ENCODE results near the gene MLLT3. TPM values are rescaled to one million over a fixed set of nuclear protein-coding genes. Genes with fewer than 3 reads are reported as not detected.

Gene MLLT3
- total RNA-seq, 1 experiment from 2014 or later: 21.6 TPM

DNA sequence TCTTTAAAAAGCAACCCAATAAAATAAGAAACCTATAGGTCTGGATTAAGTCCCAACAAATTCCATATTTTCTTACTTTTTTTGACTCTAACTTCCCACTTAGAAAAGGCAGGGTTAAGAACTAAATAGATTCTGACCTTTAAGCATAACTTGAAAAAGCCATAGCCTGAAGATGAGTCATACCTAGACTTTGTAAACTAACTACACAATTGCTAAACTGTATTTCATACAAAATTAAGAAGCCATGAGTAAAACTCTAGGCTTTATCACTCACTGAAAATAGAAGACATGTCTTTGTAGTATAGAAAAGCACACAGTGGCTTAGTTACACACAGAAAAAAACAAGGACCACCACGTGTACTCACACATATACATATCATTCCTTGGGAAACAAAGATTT, 51.5 kb downstream of the MLLT3 start:
- ChIA-PET POLR2A (ENCODE audit: unreplicated experiment) (interaction anchor here (0.6 kb wide), 1 partner anchor 12 kb away, joined by 5 read pairs; no protein-coding TSS in a partner anchor), CTCF (interaction anchor here (0.7 kb wide), 1 partner anchor 27 kb away, joined by 4 read pairs; no protein-coding TSS in a partner anchor)
- H3K27ac ChIP-seq: peak overlapping the region; percentile 1; the same call in 1 of the 2 replicates
- peak overlapping the region; percentile 40 for H3K4me2 ChIP-seq
- intact Hi-C loops (cut with micrococcal nuclease; ENCODE audit: unreplicated experiment): no loop called here
- TF ChIP-seq EZH2 (IDR thresholded peaks at IDR 0.05; ENCODE audit: low read depth): no peak
- TF ChIP-seq, protein P1, sequence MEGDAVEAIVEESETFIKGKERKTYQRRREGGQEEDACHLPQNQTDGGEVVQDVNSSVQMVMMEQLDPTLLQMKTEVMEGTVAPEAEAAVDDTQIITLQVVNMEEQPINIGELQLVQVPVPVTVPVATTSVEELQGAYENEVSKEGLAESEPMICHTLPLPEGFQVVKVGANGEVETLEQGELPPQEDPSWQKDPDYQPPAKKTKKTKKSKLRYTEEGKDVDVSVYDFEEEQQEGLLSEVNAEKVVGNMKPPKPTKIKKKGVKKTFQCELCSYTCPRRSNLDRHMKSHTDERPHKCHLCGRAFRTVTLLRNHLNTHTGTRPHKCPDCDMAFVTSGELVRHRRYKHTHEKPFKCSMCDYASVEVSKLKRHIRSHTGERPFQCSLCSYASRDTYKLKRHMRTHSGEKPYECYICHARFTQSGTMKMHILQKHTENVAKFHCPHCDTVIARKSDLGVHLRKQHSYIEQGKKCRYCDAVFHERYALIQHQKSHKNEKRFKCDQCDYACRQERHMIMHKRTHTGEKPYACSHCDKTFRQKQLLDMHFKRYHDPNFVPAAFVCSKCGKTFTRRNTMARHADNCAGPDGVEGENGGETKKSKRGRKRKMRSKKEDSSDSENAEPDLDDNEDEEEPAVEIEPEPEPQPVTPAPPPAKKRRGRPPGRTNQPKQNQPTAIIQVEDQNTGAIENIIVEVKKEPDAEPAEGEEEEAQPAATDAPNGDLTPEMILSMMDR (conservative IDR thresholded peaks at IDR 0.05): no peak
- H3K9me3 ChIP-seq (ENCODE audit: insufficient read depth, low read depth): no peaks in the 10 kb centered on the region
- H3K4me3 ChIP-seq: no peak overlapping the region
- 0 out of 2 replicates have a peak, but pooled peaks cover 8% of the 10 kb centered on the region for H3K79me2 ChIP-seq (ENCODE audit: low read depth)
- H4K20me1 ChIP-seq (ENCODE audit: insufficient read depth): no peaks in the 10 kb centered on the region
- no peak overlapping the region for H2AFZ ChIP-seq
- no peaks in the 10 kb centered on the region for H3K9me2 ChIP-seq (ENCODE audit: insufficient read depth)
- peak in 1 of 2 experiments; percentile 55 for DNase-seq
- BruUV-seq (replicated peaks): no TSS peak
- H3K27me3 ChIP-seq (ENCODE audit: insufficient read depth, low read depth): no peaks in the 10 kb centered on the region
- no peaks in the 10 kb centered on the region for H3K36me3 ChIP-seq (ENCODE audit: low read depth)
- peaks cover 22% of the 10 kb centered on the region for H3K4me1 ChIP-seq (replicated peaks; ENCODE audit: insufficient read depth)
- H3F3A ChIP-seq (ENCODE audit: insufficient read depth, low read depth): no peaks in the 10 kb centered on the region

DNA sequence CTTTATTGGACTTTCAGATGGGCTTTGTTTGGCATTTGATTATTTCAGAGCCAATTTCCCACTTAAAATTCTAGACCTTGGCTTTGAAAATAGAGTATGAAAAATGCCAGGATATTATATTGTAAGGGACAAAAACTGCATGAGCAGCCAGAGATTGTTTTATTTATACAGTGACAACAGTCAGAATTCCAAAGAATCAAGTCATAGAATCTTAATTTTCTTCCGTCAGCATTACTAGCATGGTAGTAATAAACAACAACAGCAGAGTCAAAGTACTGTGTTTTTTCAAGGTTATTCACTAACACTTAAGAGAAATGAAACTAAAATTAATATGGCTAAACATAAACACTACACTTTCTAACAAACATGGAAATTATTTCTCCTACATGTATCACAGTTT, 52.2 kb downstream of the MLLT3 start:
- Histone ChIP-seq H3K4me1 (replicated peaks; ENCODE audit: insufficient read depth) (peaks cover 22% of the 10 kb centered on the region), H3K27me3 (ENCODE audit: insufficient read depth, low read depth) (no peaks in the 10 kb centered on the region), H3K9me2 (ENCODE audit: insufficient read depth) (no peaks in the 10 kb centered on the region), H3K79me2 (ENCODE audit: low read depth) (0 out of 2 replicates have a peak, but pooled peaks cover 8% of the 10 kb centered on the region), H3K27ac (peak overlapping the region; percentile 1; the same call in 1 of the 2 replicates), H3F3A (ENCODE audit: insufficient read depth, low read depth) (no peaks in the 10 kb centered on the region), H3K4me3 (no peak overlapping the region), H3K36me3 (ENCODE audit: low read depth) (no peaks in the 10 kb centered on the region), H3K9me3 (ENCODE audit: insufficient read depth, low read depth) (no peaks in the 10 kb centered on the region), H3K4me2 (peak overlapping the region; percentile 40; the same call in 1 of the 2 replicates), H4K20me1 (ENCODE audit: insufficient read depth) (no peaks in the 10 kb centered on the region), H2AFZ (no peak overlapping the region)
- DNase-seq: no peak
- CTCF ChIA-PET: no interaction called here
- POLR2A ChIA-PET (ENCODE audit: unreplicated experiment): no interaction called here
- intact Hi-C loops (cut with micrococcal nuclease; ENCODE audit: unreplicated experiment): no loop called here
- BruUV-seq (replicated peaks): no TSS peak
- TF ChIP-seq, protein P1 (conservative IDR thresholded peaks at IDR 0.05): no peak
- no peak for TF ChIP-seq EZH2 (IDR thresholded peaks at IDR 0.05; ENCODE audit: low read depth)

- POLR2A ChIA-PET (ENCODE audit: unreplicated experiment): interaction anchor here (0.5 kb wide), 1 partner anchor 16 kb away, joined by 4 read pairs; no protein-coding TSS in a partner anchor
These were observed 52.8 kb downstream of the MLLT3 start for GRCh38 chr9:20569525-20569924.

More at GRCh38 chr9:20569525-20569924, 52.8 kb downstream of the MLLT3 start:
- Histone ChIP-seq H3F3A (ENCODE audit: insufficient read depth, low read depth) (no peaks in the 10 kb centered on the region), H3K79me2 (ENCODE audit: low read depth) (0 out of 2 replicates have a peak, but pooled peaks cover 8% of the 10 kb centered on the region), H3K27me3 (ENCODE audit: insufficient read depth, low read depth) (no peaks in the 10 kb centered on the region), H4K20me1 (ENCODE audit: insufficient read depth) (no peaks in the 10 kb centered on the region), H3K9me2 (ENCODE audit: insufficient read depth) (no peaks in the 10 kb centered on the region), H2AFZ (no peak overlapping the region), H3K4me3 (no peak overlapping the region), H3K4me2 (no peak overlapping the region), H3K36me3 (ENCODE audit: low read depth) (no peaks in the 10 kb centered on the region), H3K27ac (no peak overlapping the region), H3K9me3 (ENCODE audit: insufficient read depth, low read depth) (no peaks in the 10 kb centered on the region), H3K4me1 (replicated peaks; ENCODE audit: insufficient read depth) (peaks cover 22% of the 10 kb centered on the region)
- no peak for DNase-seq
- intact Hi-C loops (cut with micrococcal nuclease; ENCODE audit: unreplicated experiment): no loop called here
- BruUV-seq (replicated peaks): no TSS peak
- CTCF ChIA-PET: no interaction called here
- no peak for TF ChIP-seq EZH2 (IDR thresholded peaks at IDR 0.05; ENCODE audit: low read depth)
- TF ChIP-seq, protein P1 (conservative IDR thresholded peaks at IDR 0.05): no peak
